Kidney epithelial cell (primary cell): ENCODE data around the gene PRPH. TPM values are rescaled to one million over a fixed set of nuclear protein-coding genes. Genes with fewer than 3 reads are reported as not detected.
"Not testable (repeated sequence)": the region's sequence is repeated elsewhere in the genome, so short reads cannot be mapped to it uniquely, and the experiment has no call there.

Source experiments
- DNase-seq: peaks from one replicate; pipeline ENCODE4 v3.0.0-alpha.2; 2010; ENCODE audit warnings: low read depth
- H3K27me3 ChIP-seq: 2 replicates; pipeline ENCODE4 v1.6.0; 2011; ENCODE audit warnings: low read length; ENCODE audit not compliant: control insufficient read depth, insufficient read depth
- H3K36me3 ChIP-seq: 2 replicates; pipeline ENCODE4 v1.5.1; 2011; ENCODE audit warnings: low read length; ENCODE audit not compliant: control insufficient read depth, insufficient read depth
- H3K4me3 ChIP-seq: 2 replicates; pipeline ENCODE4 v1.5.1; 2011; ENCODE audit warnings: low read depth, mild to moderate bottlenecking, control low read depth, low read length
- CTCF ChIP-seq: IDR thresholded peaks from 2 replicates; pipeline ENCODE4 v1.5.1; 2011; ENCODE audit warnings: mild to moderate bottlenecking, moderate library complexity, low read length, control low read depth, inconsistent platforms; ENCODE audit not compliant: insufficient read depth, poor library complexity, severe bottlenecking
- total RNA-seq: library from RNA; depleted of rRNA; stranded (reverse); fragments of >200 nt; gene quantifications from 2 replicates; pipeline ENCODE4 v1.2.3, GENCODE V29; 2015

Gene PRPH
- 0.21 and 0.41 TPM in 2 replicates for total RNA-seq

- peak; percentile 10 for TF ChIP-seq CTCF
- H3K27me3 ChIP-seq, result peaks cover 57% of the 10 kb centered on the region
- H3K4me3 ChIP-seq, result no peak within 1 kb of the TSS
- no peaks in the 10 kb centered on the region for H3K36me3 ChIP-seq
- no peak for DNase-seq
Measured at GRCh38 chr12:49295082-49295936, at the start of gene PRPH. TSS of gene PRPH (plus strand) at chr12:49295147. CDS start at chr12:49295201, 54 bp downstream.

- H3K27me3 ChIP-seq, result no peaks in the 10 kb centered on the region
- TF ChIP-seq CTCF, result no peak
- no peak overlapping the region for H3K4me3 ChIP-seq
- no peak for DNase-seq
- H3K36me3 ChIP-seq, result no peaks in the 10 kb centered on the region
Measured at GRCh38 chr12:49251357-49251756, 43.6 kb upstream of the PRPH start.

- no peak for DNase-seq
- no peak for TF ChIP-seq CTCF
Measured at GRCh38 chr12:49253033-49253623, 41.8 kb upstream of the PRPH start.

GRCh38 chr12:49255456-49255855 is 39.5 kb upstream of the PRPH start:
- not testable (repeated sequence) for H3K36me3 ChIP-seq, DNase-seq, H3K4me3 ChIP-seq, H3K27me3 ChIP-seq

More at GRCh38 chr12:49253033-49253623, 41.8 kb upstream of the PRPH start:
- H3K27me3 ChIP-seq, result no peaks in the 10 kb centered on the region
- H3K36me3 ChIP-seq, result no peaks in the 10 kb centered on the region
- no peak overlapping the region for H3K4me3 ChIP-seq

- H3K27me3 ChIP-seq, result no peaks in the 10 kb centered on the region
- no peak for TF ChIP-seq CTCF
- H3K4me3 ChIP-seq, result no peak overlapping the region
- no peak for DNase-seq
- H3K36me3 ChIP-seq, result no peaks in the 10 kb centered on the region
Measured at GRCh38 chr12:49255857-49256637, 38.9 kb upstream of the PRPH start.

GRCh38 chr12:49257508-49258184 is 37.3 kb upstream of the PRPH start:
- DNase-seq, H3K27me3 ChIP-seq, H3K4me3 ChIP-seq, H3K36me3 ChIP-seq: not testable (repeated sequence)
